GM19324 (cell line): ENCODE results near the gene BET1L.

Experiments used
- ATAC-seq: cut with Tn5 transposase; IDR thresholded peaks from one replicate; pipeline ENCODE4 v1.9.1; 2021; ENCODE audit warnings: mild to moderate bottlenecking, moderate library complexity; ENCODE audit not compliant: unreplicated experiment, low FRiP score

BET1L gene

GRCh38 chr11:210803-211180 lies 3.6 kb upstream of the BET1L start:
- no peak for ATAC-seq

- no peak for ATAC-seq
These were observed 3.1 kb upstream of the BET1L start for GRCh38 chr11:210122-210802.

GRCh38 chr11:209275-210121 lies 2.3 kb upstream of the BET1L start:
- ATAC-seq = no peak

GRCh38 chr11:208917-209260 lies 1.7 kb upstream of the BET1L start:
- ATAC-seq = no peak

GRCh38 chr11:208181-208916 lies 1.1 kb upstream of the BET1L start:
- peak; percentile 44 for ATAC-seq

GRCh38 chr11:207863-208180 lies 623 bp upstream of the BET1L start:
- ATAC-seq = no peak

GRCh38 chr11:206526-207207 lies 532 bp downstream of the BET1L start:
- no peak for ATAC-seq

GRCh38 chr11:206002-206384 lies 1.2 kb downstream of the BET1L start:
- no peak for ATAC-seq

- ATAC-seq = no peak
These were observed 1.8 kb downstream of the BET1L start for GRCh38 chr11:205221-206001.

- no peak for ATAC-seq
These were observed 2.6 kb downstream of the BET1L start for GRCh38 chr11:204587-205109.

GRCh38 chr11:203945-204586 lies 3.1 kb downstream of the BET1L start:
- no peak for ATAC-seq

- ATAC-seq = no peak
These were observed 3.9 kb downstream of the BET1L start for GRCh38 chr11:203056-203944.

- ATAC-seq = no peak
These were observed 4.7 kb downstream of the BET1L start for GRCh38 chr11:202490-202889.

- no peak for ATAC-seq
These were observed 5.2 kb downstream of the BET1L start for GRCh38 chr11:201966-202365.

GRCh38 chr11:200224-201003 lies 6.8 kb downstream of the BET1L start:
- no peak for ATAC-seq

- no peak for ATAC-seq
These were observed 7.4 kb downstream of the BET1L start for GRCh38 chr11:199782-200181.

- no peak for ATAC-seq
These were observed 8.1 kb downstream of the BET1L start for GRCh38 chr11:199004-199581.
